ENCODE data around the gene CARD6.
"Not testable (repeated sequence)": the region's sequence is repeated elsewhere in the genome, so short reads cannot be mapped to it uniquely, and the experiment has no call there.

CARD6 gene, protein sequence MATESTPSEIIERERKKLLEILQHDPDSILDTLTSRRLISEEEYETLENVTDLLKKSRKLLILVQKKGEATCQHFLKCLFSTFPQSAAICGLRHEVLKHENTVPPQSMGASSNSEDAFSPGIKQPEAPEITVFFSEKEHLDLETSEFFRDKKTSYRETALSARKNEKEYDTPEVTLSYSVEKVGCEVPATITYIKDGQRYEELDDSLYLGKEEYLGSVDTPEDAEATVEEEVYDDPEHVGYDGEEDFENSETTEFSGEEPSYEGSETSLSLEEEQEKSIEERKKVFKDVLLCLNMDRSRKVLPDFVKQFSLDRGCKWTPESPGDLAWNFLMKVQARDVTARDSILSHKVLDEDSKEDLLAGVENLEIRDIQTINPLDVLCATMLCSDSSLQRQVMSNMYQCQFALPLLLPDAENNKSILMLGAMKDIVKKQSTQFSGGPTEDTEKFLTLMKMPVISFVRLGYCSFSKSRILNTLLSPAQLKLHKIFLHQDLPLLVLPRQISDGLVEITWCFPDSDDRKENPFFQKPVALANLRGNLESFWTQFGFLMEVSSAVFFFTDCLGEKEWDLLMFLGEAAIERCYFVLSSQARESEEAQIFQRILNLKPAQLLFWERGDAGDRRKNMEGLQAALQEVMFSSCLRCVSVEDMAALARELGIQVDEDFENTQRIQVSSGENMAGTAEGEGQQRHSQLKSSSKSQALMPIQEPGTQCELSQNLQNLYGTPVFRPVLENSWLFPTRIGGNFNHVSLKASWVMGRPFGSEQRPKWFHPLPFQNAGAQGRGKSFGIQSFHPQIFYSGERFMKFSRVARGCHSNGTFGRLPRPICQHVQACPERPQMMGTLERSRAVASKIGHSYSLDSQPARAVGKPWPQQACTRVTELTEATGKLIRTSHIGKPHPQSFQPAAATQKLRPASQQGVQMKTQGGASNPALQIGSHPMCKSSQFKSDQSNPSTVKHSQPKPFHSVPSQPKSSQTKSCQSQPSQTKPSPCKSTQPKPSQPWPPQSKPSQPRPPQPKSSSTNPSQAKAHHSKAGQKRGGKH

DNA sequence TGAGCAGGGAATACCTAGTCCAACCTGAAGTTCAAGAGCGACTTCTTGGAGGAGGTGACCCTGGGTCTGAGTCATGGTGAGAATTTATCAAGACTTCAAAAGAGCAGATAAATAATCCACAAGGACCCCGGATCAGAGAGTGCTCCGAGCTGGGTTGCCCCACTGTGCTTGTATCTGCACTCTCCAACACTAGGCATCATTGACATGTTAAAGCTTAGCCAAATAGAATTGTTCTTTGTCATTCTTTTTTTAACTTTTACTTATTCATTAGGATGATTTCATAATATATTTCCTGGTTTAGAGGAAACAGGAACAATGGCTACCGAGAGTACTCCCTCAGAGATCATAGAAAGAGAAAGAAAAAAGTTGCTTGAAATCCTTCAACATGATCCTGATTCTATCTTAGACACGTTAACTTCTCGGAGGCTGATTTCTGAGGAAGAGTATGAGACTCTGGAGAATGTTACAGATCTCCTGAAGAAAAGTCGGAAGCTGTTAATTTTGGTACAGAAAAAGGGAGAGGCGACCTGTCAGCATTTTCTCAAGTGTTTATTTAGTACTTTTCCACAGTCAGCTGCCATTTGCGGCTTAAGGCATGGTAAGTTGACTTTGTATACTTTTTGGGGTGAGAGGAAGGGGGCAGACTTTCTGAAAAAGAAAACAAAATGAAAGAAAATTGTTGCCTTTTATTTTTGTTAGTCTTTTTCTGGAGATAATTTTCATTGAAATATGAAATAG is at the start of gene CARD6:
Gene CARD6 (plus strand): TSS at position 300 of the 738 bp plus-strand sequence. CDS start 16 bp downstream, at position 316.
- peak within 1 kb of the TSS; percentile 8; the same call in 1 of the 2 replicates for H3K4me3 ChIP-seq
- peaks cover 37% of the 10 kb centered on the region for H3K27me3 ChIP-seq (ENCODE audit: low read depth)
- H3K36me3 ChIP-seq (replicated peaks): no peaks in the 10 kb centered on the region
- in situ Hi-C loops (cut with MboI; ENCODE audit: low sequenced_read_pairs): no loop called here
- H3K4me1 ChIP-seq: peaks cover 10% of the 10 kb centered on the region
- no peaks in the 10 kb centered on the region; the same call in 1 of the 2 replicates for H3K9me3 ChIP-seq
- no peak for DNase-seq (ENCODE audit: low spot score in 2 of 2)

DNA sequence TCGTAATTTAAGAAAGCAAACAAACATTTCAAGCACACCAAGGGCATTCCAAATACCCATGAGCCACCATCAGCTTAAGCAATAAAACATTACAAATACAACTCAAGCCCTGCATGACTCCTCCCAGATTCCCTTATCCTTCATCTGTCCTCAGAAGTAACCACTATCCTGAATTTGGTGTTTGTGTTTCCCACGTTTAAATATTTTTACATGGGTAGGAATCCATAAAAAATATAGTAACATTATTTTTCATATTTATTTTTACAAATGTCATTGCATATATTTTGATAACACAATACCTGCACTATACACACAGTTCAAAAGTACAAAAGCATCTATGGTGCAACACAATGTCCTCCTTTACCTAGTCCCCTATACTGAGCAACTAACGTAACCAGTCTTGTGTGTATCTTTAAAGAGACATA is 49.4 kb upstream of the CARD6 start:
- in situ Hi-C loops (cut with MboI; ENCODE audit: low sequenced_read_pairs): no loop called here
- H3K27me3 ChIP-seq (ENCODE audit: low read depth): no peaks in the 10 kb centered on the region
- peaks cover 12% of the 10 kb centered on the region for H3K36me3 ChIP-seq (replicated peaks)
- H3K4me1 ChIP-seq: peaks cover 15% of the 10 kb centered on the region; the same call in 1 of the 2 replicates
- H3K9me3 ChIP-seq: peaks cover 7% of the 10 kb centered on the region
- no peak overlapping the region for H3K4me3 ChIP-seq
- no peak for DNase-seq (ENCODE audit: low spot score in 2 of 2)

DNA sequence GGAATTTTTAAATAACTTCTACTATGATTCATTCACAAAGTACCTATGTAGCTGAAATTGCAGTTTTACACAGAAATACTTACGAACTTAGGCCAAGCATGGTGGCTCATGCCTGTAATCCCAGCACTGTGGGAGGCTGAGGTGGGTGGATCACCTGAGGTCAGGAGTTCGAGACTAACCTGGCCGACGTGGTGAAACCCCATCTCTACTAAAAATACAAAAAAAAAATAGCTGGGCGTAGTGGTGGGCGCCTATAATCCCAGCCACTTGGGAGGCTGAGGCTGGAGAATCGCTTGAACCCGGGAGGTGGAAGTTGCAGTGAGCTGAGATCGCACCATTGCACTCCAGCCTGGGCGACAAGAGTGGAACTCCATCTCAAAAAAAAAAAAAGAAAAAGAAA is 48.5 kb upstream of the CARD6 start:
- H3K4me3 ChIP-seq; H3K9me3 ChIP-seq; H3K27me3 ChIP-seq (ENCODE audit: low read depth); DNase-seq (ENCODE audit: low spot score in 2 of 2); in situ Hi-C loops (cut with MboI; ENCODE audit: low sequenced_read_pairs): not testable (repeated sequence)
- Histone ChIP-seq H3K4me1 (peaks cover 18% of the 10 kb centered on the region; the same call in 1 of the 2 replicates), H3K36me3 (replicated peaks) (peaks cover 12% of the 10 kb centered on the region)

DNA sequence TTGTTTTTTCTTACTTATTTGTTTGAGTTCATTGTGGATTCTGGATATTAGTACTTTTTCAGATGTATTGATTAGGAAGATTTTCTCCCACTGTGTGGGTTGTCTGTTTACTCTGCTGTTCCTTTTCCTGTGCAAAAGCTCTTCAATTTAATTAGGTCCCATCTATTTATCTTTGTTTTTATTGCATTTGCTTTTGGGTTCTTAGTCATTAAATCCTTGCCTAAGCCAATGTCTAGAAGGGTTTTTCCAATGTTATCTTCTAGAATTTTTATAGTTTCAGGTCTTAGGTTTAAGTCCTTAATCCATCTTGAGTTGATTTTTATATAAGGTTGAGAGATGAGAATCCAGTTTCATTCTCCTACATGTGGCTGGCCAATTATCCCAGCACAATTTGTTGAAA is 46.8 kb upstream of the CARD6 start:
- H3K9me3 ChIP-seq; H3K4me3 ChIP-seq; H3K27me3 ChIP-seq (ENCODE audit: low read depth); H3K36me3 ChIP-seq (replicated peaks); in situ Hi-C loops (cut with MboI; ENCODE audit: low sequenced_read_pairs); DNase-seq (ENCODE audit: low spot score in 2 of 2): not testable (repeated sequence)
- H3K4me1 ChIP-seq: peaks cover 19% of the 10 kb centered on the region; the same call in 1 of the 2 replicates

DNA sequence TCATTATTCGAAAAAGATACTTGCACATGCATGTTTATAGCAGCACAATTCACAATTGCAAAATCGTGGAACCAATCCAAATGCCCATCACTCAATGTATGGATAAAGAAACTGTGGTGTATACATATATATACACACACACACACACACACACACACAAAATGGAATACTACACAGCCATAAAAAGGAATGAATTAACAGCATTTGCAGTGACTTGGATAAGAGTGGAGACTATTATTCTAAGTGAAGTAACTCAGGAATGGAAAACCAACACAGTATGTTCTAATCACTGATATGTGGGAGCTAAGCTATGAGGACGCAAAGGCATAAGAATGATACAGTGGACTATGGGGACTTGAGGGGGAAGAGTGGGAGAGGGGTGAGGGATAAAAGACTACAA is 46.3 kb upstream of the CARD6 start:
- H3K9me3 ChIP-seq; H3K4me3 ChIP-seq; in situ Hi-C loops (cut with MboI; ENCODE audit: low sequenced_read_pairs); H3K36me3 ChIP-seq (replicated peaks); H3K27me3 ChIP-seq (ENCODE audit: low read depth); DNase-seq (ENCODE audit: low spot score in 2 of 2): not testable (repeated sequence)
- peaks cover 23% of the 10 kb centered on the region for H3K4me1 ChIP-seq

DNA sequence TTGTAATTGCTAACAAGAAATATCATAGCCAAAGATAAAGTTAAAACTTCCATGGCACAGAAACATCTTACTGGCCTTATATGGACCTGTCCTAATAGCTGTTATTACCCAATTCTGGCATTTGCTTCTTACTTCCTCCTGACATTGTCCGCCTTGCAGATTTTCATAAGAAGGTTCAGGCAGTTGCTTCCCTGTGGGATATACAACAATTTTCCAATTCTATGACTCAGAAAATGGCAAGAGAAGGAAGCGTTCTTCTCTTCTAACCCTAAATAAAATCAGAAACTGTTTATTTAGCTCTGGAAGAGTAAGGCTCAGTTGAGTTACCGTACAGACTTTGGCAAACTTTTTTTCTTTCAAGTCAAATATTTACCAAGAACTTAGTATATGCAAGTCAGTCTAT is 44.7 kb upstream of the CARD6 start:
- DNase-seq (ENCODE audit: low spot score in 2 of 2): no peak
- H3K4me1 ChIP-seq: peaks cover 24% of the 10 kb centered on the region
- H3K4me3 ChIP-seq: peak overlapping the region; percentile 91
- in situ Hi-C loops (cut with MboI; ENCODE audit: low sequenced_read_pairs): no loop called here
- H3K36me3 ChIP-seq (replicated peaks): no peaks in the 10 kb centered on the region; the same call in 1 of the 2 replicates
- H3K27me3 ChIP-seq (ENCODE audit: low read depth): no peaks in the 10 kb centered on the region
- H3K9me3 ChIP-seq: no peaks in the 10 kb centered on the region

DNA sequence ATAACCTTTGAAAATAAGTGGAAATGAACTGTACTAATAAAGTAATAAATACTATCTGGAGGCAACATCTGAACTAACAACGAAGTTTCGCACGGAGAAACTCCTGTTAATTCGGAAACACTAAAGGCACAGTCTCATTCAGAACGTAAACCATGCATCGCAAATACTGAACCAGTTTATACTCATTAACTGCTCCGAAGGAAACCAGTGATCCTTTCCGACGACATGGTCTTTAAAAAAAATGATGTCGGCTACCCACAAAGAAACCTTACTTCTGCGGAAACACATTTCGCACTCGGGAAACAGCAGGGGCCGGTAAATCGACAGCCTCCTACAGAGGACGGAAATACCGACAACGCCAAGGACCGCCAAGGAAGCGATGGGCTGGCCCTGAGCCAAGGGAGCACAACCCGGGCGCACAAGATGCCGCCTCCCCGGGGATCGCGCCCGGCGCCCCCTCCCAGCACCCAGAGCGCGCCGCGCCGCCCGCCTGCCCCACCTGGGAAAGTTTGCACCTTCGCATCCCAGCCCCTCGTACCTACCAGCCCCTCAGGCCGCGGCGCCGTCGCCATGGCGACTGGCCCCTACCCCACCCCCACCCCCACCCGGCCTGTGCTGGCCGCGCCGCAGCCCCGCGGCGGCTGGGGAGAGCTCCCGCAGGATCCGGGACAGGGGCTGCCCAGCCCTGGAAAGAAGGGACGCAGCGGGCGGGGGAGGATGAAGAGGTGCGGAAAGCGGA is 43.7 kb upstream of the CARD6 start:
- DNase-seq (ENCODE audit: low spot score in 2 of 2): peak; percentile 41 to 88
- no peaks in the 10 kb centered on the region for H3K27me3 ChIP-seq (ENCODE audit: low read depth)
- no peaks in the 10 kb centered on the region for H3K9me3 ChIP-seq
- peaks cover 21% of the 10 kb centered on the region for H3K4me1 ChIP-seq
- peak overlapping the region; percentile 91 for H3K4me3 ChIP-seq
- no peaks in the 10 kb centered on the region; the same call in 1 of the 2 replicates for H3K36me3 ChIP-seq (replicated peaks)
- in situ Hi-C loops (cut with MboI; ENCODE audit: low sequenced_read_pairs): no loop called here

DNA sequence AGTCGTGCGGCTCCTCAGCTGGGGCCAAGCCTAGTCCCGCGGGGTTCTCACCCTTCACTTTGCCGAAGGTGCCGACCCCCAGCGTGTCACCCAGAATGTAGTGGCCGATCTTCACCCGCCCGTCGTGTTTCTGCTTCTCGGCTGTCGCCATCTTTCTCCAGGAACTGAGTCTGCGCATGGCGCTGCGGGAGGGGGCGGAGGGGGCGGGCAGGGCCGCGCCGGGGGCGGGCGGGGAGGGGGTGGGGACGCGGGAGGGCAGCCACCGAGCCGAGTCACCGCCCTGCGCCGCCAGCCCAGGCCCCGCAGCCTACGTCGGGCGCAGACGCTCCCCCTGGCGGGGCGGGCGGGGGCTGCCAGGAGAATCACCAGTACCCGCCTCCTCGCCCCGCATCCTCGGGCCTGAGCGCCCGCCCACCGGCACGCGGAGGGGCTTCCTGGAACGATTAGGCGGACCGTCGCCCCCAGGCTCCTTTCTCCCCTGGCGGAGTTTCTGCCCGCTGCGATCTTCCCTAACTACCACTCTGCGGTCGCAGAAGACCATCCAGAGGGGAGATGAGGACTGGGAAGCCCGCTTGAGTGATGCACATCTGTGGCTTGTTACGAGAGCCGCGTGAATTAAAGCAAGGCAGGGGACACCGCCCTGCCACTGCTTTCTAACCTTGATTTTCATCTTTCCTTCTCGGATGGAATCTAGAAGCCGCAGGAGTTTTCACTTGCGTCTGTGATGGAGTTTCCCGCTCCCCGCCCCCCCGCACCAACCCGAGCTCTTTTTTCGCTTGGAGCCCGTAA is 43.0 kb upstream of the CARD6 start, which contains the start of gene PRKAA1:
Gene PRKAA1 (minus strand): TSS at position 363 of the 789 bp plus-strand sequence. CDS start 185 bp downstream, at position 178.
- peak; percentile 87 to 93 for DNase-seq (ENCODE audit: low spot score in 2 of 2)
- H3K4me1 ChIP-seq: peaks cover 21% of the 10 kb centered on the region
- no peaks in the 10 kb centered on the region for H3K27me3 ChIP-seq (ENCODE audit: low read depth)
- H3K9me3 ChIP-seq: no peaks in the 10 kb centered on the region
- peak within 1 kb of the TSS; percentile 91 for H3K4me3 ChIP-seq
- in situ Hi-C loops (cut with MboI; ENCODE audit: low sequenced_read_pairs): no loop called here
- H3K36me3 ChIP-seq (replicated peaks): no peaks in the 10 kb centered on the region; the same call in 1 of the 2 replicates

DNA sequence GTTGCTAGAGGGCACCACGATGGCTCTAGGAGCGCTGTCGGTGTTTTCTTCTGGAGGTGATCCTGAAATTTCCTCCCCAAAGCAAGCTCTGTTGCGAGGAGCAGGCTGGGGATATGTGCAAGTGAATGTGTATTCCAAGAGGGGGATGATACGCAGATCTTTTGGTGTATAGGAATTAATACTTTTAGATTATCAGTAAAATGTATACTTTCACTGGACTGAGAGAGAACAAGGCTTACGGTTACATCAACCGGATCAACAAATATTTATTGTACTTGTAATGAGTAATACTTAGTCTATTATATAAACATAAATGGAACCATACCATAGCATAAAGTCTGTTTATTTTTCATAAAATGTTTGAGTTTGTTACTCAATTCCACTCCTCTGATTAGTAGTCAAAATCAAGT is 42.4 kb upstream of the CARD6 start:
- DNase-seq (ENCODE audit: low spot score in 2 of 2): peak in 1 of 2 experiments; percentile 56
- peaks cover 21% of the 10 kb centered on the region for H3K4me1 ChIP-seq
- H3K4me3 ChIP-seq: peak overlapping the region; percentile 91
- H3K9me3 ChIP-seq: no peaks in the 10 kb centered on the region
- H3K36me3 ChIP-seq (replicated peaks): no peaks in the 10 kb centered on the region; the same call in 1 of the 2 replicates
- in situ Hi-C loops (cut with MboI; ENCODE audit: low sequenced_read_pairs): no loop called here
- no peaks in the 10 kb centered on the region for H3K27me3 ChIP-seq (ENCODE audit: low read depth)

DNA sequence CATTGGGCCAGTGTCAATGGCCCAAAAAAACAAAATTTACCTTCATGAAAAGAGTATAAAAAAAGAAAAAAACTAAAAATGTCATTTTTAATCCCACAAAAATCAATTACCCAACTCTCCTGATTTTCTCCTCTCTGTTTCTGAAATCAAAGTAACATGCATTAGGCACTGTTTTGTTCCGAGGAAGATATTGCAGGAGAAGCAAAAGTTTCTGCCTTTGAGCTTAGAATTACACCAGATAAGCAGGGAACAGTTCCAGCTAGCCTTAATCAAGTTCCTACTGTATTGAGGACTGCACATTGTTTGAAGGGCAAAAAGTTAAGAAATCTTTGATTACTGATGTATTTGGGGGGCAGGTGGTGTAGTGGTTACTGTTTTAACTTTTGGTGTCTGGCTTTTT is 41.9 kb upstream of the CARD6 start:
- Histone ChIP-seq H3K36me3 (replicated peaks) (no peaks in the 10 kb centered on the region; the same call in 1 of the 2 replicates), H3K4me3 (peak overlapping the region; percentile 91), H3K4me1 (peaks cover 21% of the 10 kb centered on the region), H3K9me3 (no peaks in the 10 kb centered on the region), H3K27me3 (ENCODE audit: low read depth) (no peaks in the 10 kb centered on the region)
- in situ Hi-C loops (cut with MboI; ENCODE audit: low sequenced_read_pairs): no loop called here
- DNase-seq (ENCODE audit: low spot score in 2 of 2): no peak

DNA sequence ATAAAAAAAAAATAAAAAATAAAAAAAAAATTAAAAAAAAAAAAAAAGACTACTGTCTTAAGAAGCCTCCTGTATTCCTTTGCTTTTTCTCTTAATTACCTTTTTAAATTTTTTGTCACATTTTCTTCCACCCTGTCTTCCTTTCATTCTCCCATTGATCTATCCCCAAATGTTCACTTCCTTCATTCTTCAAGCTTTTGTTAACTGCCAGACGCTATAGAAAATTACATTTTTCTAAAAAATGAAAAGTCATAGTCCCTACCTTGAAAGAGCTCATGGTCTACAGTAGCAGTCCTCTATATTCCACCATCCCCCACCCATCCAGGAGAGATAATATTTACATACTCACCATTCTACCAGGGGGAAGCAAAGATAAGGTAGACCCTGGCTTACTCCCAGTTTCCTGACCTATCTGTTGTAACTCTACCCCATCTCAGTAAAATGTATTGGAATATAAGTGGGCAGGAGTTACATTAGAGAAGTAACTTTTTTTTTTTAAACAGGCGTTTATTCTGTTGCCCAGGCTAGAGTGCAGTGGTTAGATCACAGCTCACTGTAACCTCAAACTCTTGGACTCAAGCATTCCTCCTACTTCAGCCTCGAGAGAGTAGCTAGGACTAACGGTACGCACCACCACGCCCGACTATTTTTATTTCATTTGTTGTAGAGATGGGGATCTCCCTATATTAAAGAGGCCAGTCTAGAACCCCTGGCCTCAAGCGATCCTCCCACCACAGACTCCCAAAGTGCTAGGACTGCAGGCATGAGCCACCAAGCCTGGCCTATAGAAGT is 39.2 kb upstream of the CARD6 start:
- in situ Hi-C loops (cut with MboI; ENCODE audit: low sequenced_read_pairs): no loop called here
- Histone ChIP-seq H3K36me3 (replicated peaks) (no peaks in the 10 kb centered on the region), H3K27me3 (ENCODE audit: low read depth) (no peaks in the 10 kb centered on the region), H3K9me3 (no peaks in the 10 kb centered on the region), H3K4me1 (peaks cover 13% of the 10 kb centered on the region), H3K4me3 (no peak overlapping the region)
- no peak for DNase-seq (ENCODE audit: low spot score in 2 of 2)

Measured in HAP-1 (cell line).